ENCODE results near the gene PPFIA1.

- TF ChIP-seq POLR2A (IDR thresholded peaks at IDR 0.05), result no peak
- no peak for TF ChIP-seq CTCF (IDR thresholded peaks at IDR 0.05)
Measured at GRCh38 chr11:70429428-70429705, 158.9 kb downstream of the PPFIA1 start.

Data from ovary (tissue), 3 donors.